ENCODE data around the gene RGS2.

The RGS2 gene, protein sequence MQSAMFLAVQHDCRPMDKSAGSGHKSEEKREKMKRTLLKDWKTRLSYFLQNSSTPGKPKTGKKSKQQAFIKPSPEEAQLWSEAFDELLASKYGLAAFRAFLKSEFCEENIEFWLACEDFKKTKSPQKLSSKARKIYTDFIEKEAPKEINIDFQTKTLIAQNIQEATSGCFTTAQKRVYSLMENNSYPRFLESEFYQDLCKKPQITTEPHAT

GRCh38 chr1:192808518-192809306 lies at the start of gene RGS2:
Gene RGS2 (plus strand): TSS chr1:192809039. CDS start chr1:192809072, 33 bp downstream.
- peaks cover 39% of the 10 kb centered on the region for H3K4me1 ChIP-seq (ENCODE audit: control insufficient read depth, insufficient read depth, low read length)
- peak within 1 kb of the TSS; percentile 96 for H3K9ac ChIP-seq (ENCODE audit: low read length)
- H3K9me3 ChIP-seq (ENCODE audit: control insufficient read depth, low read length), result no peaks in the 10 kb centered on the region
- DNase-seq (ENCODE audit: low read depth), result peak; percentile 96
- peak within 1 kb of the TSS; percentile 96 for H3K4me3 ChIP-seq (ENCODE audit: low read length)
- no peaks in the 10 kb centered on the region for H3K27me3 ChIP-seq (replicated peaks; ENCODE audit: control insufficient read depth, insufficient read depth, low read length)
- peaks cover 26% of the 10 kb centered on the region for H3K36me3 ChIP-seq (ENCODE audit: control insufficient read depth, insufficient read depth, low read length, severe bottlenecking)

- Histone ChIP-seq H3K36me3 (ENCODE audit: control insufficient read depth, insufficient read depth, low read length, severe bottlenecking) (no peaks in the 10 kb centered on the region), H3K4me3 (ENCODE audit: low read length) (no peak overlapping the region), H3K9ac (ENCODE audit: low read length) (no peak overlapping the region), H3K9me3 (ENCODE audit: control insufficient read depth, low read length) (no peaks in the 10 kb centered on the region), H3K27me3 (replicated peaks; ENCODE audit: control insufficient read depth, insufficient read depth, low read length) (no peaks in the 10 kb centered on the region), H3K4me1 (ENCODE audit: control insufficient read depth, insufficient read depth, low read length) (peaks cover 14% of the 10 kb centered on the region)
- DNase-seq (ENCODE audit: low read depth), result no peak
Observed at GRCh38 chr1:192759104-192759503, 49.7 kb upstream of the RGS2 start.

GRCh38 chr1:192762265-192762664 lies 46.6 kb upstream of the RGS2 start:
- Histone ChIP-seq H3K4me3 (ENCODE audit: low read length) (no peak overlapping the region), H3K27me3 (replicated peaks; ENCODE audit: control insufficient read depth, insufficient read depth, low read length) (no peaks in the 10 kb centered on the region), H3K36me3 (ENCODE audit: control insufficient read depth, insufficient read depth, low read length, severe bottlenecking) (no peaks in the 10 kb centered on the region), H3K9ac (ENCODE audit: low read length) (no peak overlapping the region), H3K9me3 (ENCODE audit: control insufficient read depth, low read length) (no peaks in the 10 kb centered on the region), H3K4me1 (ENCODE audit: control insufficient read depth, insufficient read depth, low read length) (peaks cover 17% of the 10 kb centered on the region)
- no peak for DNase-seq (ENCODE audit: low read depth)

GRCh38 chr1:192763243-192763642 lies 45.6 kb upstream of the RGS2 start:
- DNase-seq (ENCODE audit: low read depth), result peak; percentile 32
- H3K36me3 ChIP-seq (ENCODE audit: control insufficient read depth, insufficient read depth, low read length, severe bottlenecking), result no peaks in the 10 kb centered on the region
- no peaks in the 10 kb centered on the region for H3K27me3 ChIP-seq (replicated peaks; ENCODE audit: control insufficient read depth, insufficient read depth, low read length)
- H3K9me3 ChIP-seq (ENCODE audit: control insufficient read depth, low read length), result no peaks in the 10 kb centered on the region
- H3K4me1 ChIP-seq (ENCODE audit: control insufficient read depth, insufficient read depth, low read length), result peaks cover 17% of the 10 kb centered on the region
- no peak overlapping the region for H3K9ac ChIP-seq (ENCODE audit: low read length)
- H3K4me3 ChIP-seq (ENCODE audit: low read length), result no peak overlapping the region

- no peaks in the 10 kb centered on the region for H3K9me3 ChIP-seq (ENCODE audit: control insufficient read depth, low read length)
- no peak overlapping the region for H3K4me3 ChIP-seq (ENCODE audit: low read length)
Observed at GRCh38 chr1:192763756-192764155, 45.1 kb upstream of the RGS2 start.

GRCh38 chr1:192764675-192765074 lies 44.2 kb upstream of the RGS2 start:
- Histone ChIP-seq H3K36me3 (ENCODE audit: control insufficient read depth, insufficient read depth, low read length, severe bottlenecking) (no peaks in the 10 kb centered on the region), H3K4me3 (ENCODE audit: low read length) (no peak overlapping the region), H3K9me3 (ENCODE audit: control insufficient read depth, low read length) (no peaks in the 10 kb centered on the region), H3K27me3 (replicated peaks; ENCODE audit: control insufficient read depth, insufficient read depth, low read length) (no peaks in the 10 kb centered on the region), H3K9ac (ENCODE audit: low read length) (no peak overlapping the region), H3K4me1 (ENCODE audit: control insufficient read depth, insufficient read depth, low read length) (peaks cover 17% of the 10 kb centered on the region)
- DNase-seq (ENCODE audit: low read depth), result no peak

More at GRCh38 chr1:192763756-192764155, 45.1 kb upstream of the RGS2 start:
- no peaks in the 10 kb centered on the region for H3K27me3 ChIP-seq (replicated peaks; ENCODE audit: control insufficient read depth, insufficient read depth, low read length)
- H3K4me1 ChIP-seq (ENCODE audit: control insufficient read depth, insufficient read depth, low read length), result peaks cover 17% of the 10 kb centered on the region
- H3K9ac ChIP-seq (ENCODE audit: low read length), result no peak overlapping the region
- peak; percentile 72 for DNase-seq (ENCODE audit: low read depth)
- no peaks in the 10 kb centered on the region for H3K36me3 ChIP-seq (ENCODE audit: control insufficient read depth, insufficient read depth, low read length, severe bottlenecking)

DNA sequence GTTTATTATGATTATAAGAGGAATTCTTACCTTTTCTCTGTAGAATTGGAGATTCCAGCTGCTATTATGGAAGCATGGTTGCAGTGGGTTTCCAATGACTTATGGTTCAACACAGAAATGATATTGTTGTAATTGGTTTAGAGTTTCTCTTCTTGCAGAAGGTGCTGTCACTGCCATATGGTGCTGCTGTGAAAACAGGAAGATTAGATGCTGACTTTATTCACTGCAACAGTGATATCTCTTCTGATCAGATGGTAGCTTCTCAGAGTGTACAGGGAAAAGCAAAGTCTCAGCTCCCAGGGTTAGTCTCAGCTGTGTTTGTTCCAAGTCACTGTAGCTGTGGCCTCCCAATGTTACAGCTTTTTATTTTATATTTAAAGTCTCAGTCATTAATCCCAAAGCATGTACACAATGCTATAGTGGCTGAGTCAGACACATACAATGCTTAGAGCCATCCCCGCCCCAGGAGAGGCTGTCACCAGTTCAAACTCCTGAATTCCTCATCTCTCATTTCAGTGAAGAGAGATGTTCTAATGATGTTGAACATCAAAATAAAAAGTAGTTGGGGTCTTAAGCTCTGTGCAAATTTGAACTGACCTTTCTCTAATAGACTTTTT lies 42.7 kb upstream of the RGS2 start:
- no peak overlapping the region for H3K4me3 ChIP-seq (ENCODE audit: low read length)
- no peak overlapping the region for H3K9ac ChIP-seq (ENCODE audit: low read length)
- H3K27me3 ChIP-seq (replicated peaks; ENCODE audit: control insufficient read depth, insufficient read depth, low read length), result no peaks in the 10 kb centered on the region
- peaks cover 17% of the 10 kb centered on the region for H3K4me1 ChIP-seq (ENCODE audit: control insufficient read depth, insufficient read depth, low read length)
- no peaks in the 10 kb centered on the region for H3K36me3 ChIP-seq (ENCODE audit: control insufficient read depth, insufficient read depth, low read length, severe bottlenecking)
- H3K9me3 ChIP-seq (ENCODE audit: control insufficient read depth, low read length), result no peaks in the 10 kb centered on the region
- peak; percentile 75 for DNase-seq (ENCODE audit: low read depth)

GRCh38 chr1:192766876-192767275 lies 42.0 kb upstream of the RGS2 start:
- no peak overlapping the region for H3K4me3 ChIP-seq (ENCODE audit: low read length)
- no peak overlapping the region for H3K9ac ChIP-seq (ENCODE audit: low read length)
- no peaks in the 10 kb centered on the region for H3K36me3 ChIP-seq (ENCODE audit: control insufficient read depth, insufficient read depth, low read length, severe bottlenecking)
- no peaks in the 10 kb centered on the region for H3K9me3 ChIP-seq (ENCODE audit: control insufficient read depth, low read length)
- no peaks in the 10 kb centered on the region for H3K27me3 ChIP-seq (replicated peaks; ENCODE audit: control insufficient read depth, insufficient read depth, low read length)
- peaks cover 17% of the 10 kb centered on the region for H3K4me1 ChIP-seq (ENCODE audit: control insufficient read depth, insufficient read depth, low read length)
- DNase-seq (ENCODE audit: low read depth), result no peak

DNA sequence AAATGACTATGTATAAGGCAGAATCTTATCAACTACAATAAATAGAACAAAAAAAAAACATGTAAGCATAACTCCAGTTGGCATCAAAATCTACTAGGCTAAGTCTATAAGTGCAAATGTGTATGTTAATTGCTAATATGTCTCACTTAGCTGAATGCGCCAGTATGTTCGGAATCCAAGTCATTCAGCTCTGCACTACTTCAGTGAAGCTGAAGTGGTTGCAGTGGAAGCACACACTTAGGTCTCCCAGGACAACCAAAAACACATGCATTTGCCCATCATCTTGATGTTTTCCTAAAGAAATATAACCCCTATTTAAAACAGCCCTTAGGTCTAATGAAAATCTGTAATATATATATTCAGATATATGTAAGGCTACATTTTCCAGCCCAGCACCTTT lies 41.0 kb upstream of the RGS2 start:
- H3K9me3 ChIP-seq (ENCODE audit: control insufficient read depth, low read length), result no peaks in the 10 kb centered on the region
- H3K27me3 ChIP-seq (replicated peaks; ENCODE audit: control insufficient read depth, insufficient read depth, low read length), result no peaks in the 10 kb centered on the region
- no peaks in the 10 kb centered on the region for H3K36me3 ChIP-seq (ENCODE audit: control insufficient read depth, insufficient read depth, low read length, severe bottlenecking)
- H3K4me1 ChIP-seq (ENCODE audit: control insufficient read depth, insufficient read depth, low read length), result peaks cover 17% of the 10 kb centered on the region
- DNase-seq (ENCODE audit: low read depth), result no peak
- no peak overlapping the region for H3K9ac ChIP-seq (ENCODE audit: low read length)
- H3K4me3 ChIP-seq (ENCODE audit: low read length), result no peak overlapping the region

DNA sequence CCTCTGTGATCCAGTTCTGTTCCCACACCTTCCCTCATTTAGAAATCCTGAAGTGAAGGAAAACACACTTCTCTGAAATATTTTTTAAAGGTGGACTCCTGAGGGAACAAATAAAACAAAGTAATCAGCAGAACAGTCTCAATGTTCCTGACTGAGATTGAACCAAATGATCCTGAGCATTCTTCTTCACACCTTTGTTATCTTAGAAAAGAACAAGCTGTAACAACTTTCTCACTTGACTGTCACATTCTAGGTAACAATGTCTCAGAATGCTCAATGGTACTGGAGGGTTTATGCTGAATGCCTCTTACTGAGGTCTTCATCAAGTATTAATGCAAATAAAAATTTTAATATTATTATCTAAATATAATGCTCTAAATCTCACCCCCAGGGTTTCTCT lies 40.4 kb upstream of the RGS2 start:
- no peaks in the 10 kb centered on the region for H3K9me3 ChIP-seq (ENCODE audit: control insufficient read depth, low read length)
- no peak overlapping the region for H3K9ac ChIP-seq (ENCODE audit: low read length)
- H3K4me1 ChIP-seq (ENCODE audit: control insufficient read depth, insufficient read depth, low read length), result peaks cover 10% of the 10 kb centered on the region
- no peaks in the 10 kb centered on the region for H3K36me3 ChIP-seq (ENCODE audit: control insufficient read depth, insufficient read depth, low read length, severe bottlenecking)
- no peak overlapping the region for H3K4me3 ChIP-seq (ENCODE audit: low read length)
- no peaks in the 10 kb centered on the region for H3K27me3 ChIP-seq (replicated peaks; ENCODE audit: control insufficient read depth, insufficient read depth, low read length)
- DNase-seq (ENCODE audit: low read depth), result no peak

- Histone ChIP-seq H3K4me3 (ENCODE audit: low read length) (no peak overlapping the region), H3K36me3 (ENCODE audit: control insufficient read depth, insufficient read depth, low read length, severe bottlenecking) (no peaks in the 10 kb centered on the region), H3K4me1 (ENCODE audit: control insufficient read depth, insufficient read depth, low read length) (no peaks in the 10 kb centered on the region), H3K9me3 (ENCODE audit: control insufficient read depth, low read length) (no peaks in the 10 kb centered on the region), H3K27me3 (replicated peaks; ENCODE audit: control insufficient read depth, insufficient read depth, low read length) (no peaks in the 10 kb centered on the region), H3K9ac (ENCODE audit: low read length) (no peak overlapping the region)
- DNase-seq (ENCODE audit: low read depth), result no peak
Observed at GRCh38 chr1:192771341-192771740, 37.5 kb upstream of the RGS2 start.

Data from adipocyte (in vitro differentiated cells).